ENCODE results near the gene SPHK2. TPM values are rescaled to one million over a fixed set of nuclear protein-coding genes. Genes with fewer than 3 reads are reported as not detected.
A peak's percentile ranks its signal among the peaks of the same experiment; 100 is the strongest.
"Not testable (repeated sequence)": the region's sequence is repeated elsewhere in the genome, so short reads cannot be mapped to it uniquely, and the experiment has no call there.

Gene SPHK2
- total RNA-seq, 1 donor from 2014 or later, result 6.9 TPM

DNA sequence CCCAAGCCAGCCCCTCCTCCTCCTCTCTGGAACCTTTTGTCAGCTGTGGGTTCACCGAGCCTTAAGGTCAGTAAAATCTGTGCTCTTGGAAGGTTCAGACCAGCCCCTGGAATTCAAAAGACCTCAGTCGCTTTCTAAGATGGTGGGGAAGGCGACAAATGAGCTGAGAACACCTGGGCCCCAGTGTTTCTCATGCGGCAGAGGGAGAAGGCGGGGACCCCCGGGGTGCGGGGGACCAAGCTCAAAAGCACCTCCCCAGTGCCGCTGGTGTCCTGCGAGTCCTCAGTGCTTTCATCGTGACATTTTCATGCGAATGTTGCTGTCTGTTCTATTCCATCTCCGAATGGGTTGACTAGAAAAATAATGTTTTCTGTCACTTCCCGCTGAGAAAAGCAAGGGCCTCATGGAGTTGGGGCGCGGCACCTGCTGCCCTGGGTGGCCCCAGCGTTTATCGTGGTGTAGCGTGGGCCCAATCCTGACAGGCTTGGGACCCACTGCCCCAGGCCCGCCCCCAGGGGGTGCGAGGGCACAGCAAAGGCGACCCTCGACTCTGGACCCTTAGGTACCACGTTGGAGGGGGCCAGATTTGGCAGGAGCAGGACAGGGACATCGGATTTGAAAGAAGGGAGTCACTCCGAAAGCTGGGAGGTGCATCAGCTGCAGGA is 54.3 kb downstream of the SPHK2 start:
- FAIRE-seq (no peak), DNase-seq (ENCODE audit: low spot score in 2 of 2) (peak in 1 of 2 donors; percentile 24)

DNA sequence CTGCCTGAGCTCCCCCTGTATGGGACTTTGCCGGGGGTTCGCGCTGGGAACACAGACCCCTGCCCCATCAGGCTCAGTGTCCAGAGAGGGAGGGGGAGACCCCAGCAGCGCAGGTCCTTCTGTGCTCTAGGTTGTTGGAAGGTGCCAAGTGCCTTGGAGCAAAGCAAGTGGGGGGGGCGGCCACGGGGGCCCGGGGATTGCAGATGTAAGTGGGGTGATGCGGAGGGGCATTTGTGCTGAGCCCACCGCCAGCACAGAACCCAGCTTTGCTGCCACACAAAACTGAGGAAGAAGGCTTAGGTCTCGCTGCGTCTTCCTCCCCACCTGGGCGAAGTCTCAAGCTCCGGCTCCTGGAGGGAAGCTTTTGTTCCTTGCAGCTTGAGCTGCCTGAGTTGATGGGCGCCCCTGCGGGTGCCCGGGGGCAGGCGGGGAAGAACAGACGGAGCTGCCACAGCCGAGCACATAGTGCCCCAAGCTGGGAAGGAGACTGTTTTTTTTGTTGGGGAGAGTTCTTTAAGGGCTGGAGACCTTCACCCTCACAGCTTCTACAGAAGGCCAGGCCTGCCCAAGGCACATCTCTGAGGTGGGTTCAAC is 55.0 kb downstream of the SPHK2 start:
- FAIRE-seq, result no peak
- DNase-seq (ENCODE audit: low spot score in 2 of 2), result peak in 1 of 2 donors; percentile 34

DNA sequence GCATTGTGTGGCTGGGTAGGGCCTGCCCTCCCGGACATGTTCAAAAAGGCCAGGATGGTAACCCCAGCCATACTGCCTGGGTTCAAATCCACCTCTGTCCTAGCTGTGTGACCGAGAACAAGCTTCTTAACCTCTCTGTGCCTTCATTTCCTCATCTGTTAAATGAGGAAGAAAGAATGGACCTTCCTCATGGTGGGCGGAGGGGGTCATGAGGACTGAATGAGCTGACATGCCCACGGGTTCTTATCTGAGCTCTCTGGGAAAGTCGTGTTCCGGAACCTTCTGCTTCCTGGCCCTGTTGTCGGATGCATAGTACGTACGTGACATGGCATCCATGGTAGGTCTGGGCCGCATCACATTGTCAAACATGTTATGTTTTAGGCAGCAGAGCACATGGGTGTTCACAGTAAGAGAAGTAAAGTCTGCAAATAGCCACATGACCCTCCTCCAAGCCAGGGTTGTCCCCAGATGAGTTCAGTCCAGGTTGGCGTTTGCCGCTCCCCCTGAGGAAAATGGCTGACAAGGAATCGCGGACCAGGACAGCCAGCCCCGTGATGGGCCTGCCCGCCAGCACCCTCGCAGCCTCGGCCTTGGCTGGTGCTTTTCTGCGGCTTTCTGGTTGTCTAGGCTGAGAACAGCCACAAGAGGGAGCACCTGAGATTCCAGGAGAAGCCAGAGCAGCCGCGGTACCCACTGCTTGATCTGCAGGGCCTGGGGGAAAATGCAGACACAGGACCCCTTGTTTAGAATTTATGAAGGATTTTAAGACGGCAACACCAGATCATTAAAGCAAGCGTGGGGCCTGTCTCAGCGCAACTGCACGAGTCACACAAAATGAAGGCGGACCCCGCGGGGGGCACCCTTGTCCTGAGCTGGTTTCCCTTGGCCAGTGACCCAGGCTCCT is 55.9 kb downstream of the SPHK2 start:
- peak; percentile 91 to 98 for DNase-seq (ENCODE audit: low spot score in 2 of 2)
- no peak for FAIRE-seq

DNA sequence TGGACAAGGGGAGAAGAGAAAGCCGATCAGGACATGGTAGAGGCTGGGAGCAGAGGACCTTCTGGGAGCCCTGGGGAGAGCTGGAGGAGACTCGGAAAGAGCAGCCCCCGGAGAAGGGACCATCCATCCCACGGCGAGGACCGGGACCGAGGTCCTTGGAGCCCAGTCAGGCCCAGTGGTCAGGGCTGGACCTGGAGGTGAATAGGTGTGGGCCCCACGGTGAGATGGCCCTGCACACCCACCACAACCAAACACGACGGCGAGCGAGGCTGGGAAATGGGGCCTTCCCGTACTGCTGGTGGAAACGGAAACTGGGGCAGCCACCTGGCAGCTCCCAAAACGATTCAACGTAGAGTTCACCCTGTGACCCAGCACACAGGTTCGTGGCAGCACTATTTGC is 57.2 kb downstream of the SPHK2 start:
- FAIRE-seq (no peak), DNase-seq (ENCODE audit: low spot score in 2 of 2) (no peak)

DNA sequence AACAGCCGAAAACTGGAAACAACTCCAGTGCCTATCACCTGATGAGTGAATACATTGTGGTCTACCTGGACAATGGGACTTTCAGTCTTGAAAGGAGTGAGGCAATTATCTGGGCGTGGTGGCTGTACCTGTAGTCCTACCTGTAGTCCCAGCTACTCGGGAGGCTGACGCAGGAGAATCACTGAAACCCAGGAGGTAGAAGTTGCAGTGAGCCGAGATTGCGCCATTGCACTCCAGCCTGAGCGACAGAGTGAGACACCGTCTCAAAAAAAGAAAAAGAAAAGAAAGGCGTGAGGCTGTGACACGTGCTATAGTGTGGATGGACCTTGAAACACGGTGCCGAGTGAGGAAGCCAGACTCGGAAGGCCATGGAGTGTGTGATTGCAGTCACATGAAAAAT is 57.6 kb downstream of the SPHK2 start:
- FAIRE-seq (no peak), DNase-seq (ENCODE audit: low spot score in 2 of 2) (no peak)

DNA sequence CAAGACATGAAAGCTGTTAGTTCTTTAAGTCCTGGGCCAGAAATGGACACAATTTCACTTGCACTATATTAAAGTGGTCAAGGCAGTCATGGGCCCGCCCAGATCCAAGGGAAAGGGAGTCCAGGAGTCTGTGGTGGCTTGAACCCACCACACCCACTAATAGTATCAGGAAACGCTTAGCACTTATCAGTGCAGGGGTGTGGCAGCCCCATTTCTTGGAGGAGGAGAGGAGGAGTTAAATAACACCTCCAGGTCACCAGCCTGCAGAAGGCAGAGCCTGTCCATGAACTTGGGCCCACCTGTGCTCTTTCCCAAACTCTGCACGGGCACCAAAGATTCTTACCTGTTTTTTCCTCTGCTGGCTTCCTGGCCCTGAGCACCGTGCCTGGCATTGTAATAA is 58.9 kb downstream of the SPHK2 start:
- no peak for FAIRE-seq
- no peak for DNase-seq (ENCODE audit: low spot score in 2 of 2)

DNA sequence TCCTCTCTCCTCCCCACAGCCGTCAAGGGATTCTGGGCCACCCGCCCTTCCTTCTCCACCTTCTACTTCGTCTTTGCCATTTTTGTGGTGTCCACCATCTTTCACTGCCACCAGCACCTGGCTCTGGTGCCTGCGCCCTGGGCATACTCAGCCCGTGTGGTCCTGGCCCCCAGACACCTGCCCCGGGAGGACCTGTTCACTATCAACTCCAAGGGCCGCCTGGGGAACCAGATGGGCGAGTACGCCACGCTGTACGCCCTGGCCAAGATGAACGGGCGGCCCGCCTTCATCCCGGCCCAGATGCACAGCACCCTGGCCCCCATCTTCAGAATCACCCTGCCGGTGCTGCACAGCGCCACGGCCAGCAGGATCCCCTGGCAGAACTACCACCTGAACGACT is 60.7 kb downstream of the SPHK2 start:
- FAIRE-seq; DNase-seq (ENCODE audit: low spot score in 2 of 2): not testable (repeated sequence)

Other genes starting within 250 kb of the SPHK2 start
- 21.6 TPM for gene KDELR1, start 228.0 kb upstream of the SPHK2 start, total RNA-seq
- 2.9 TPM for gene GRIN2D, start 225.8 kb upstream of the SPHK2 start, total RNA-seq
- 6.9 TPM for gene GRWD1, start 173.5 kb upstream of the SPHK2 start, total RNA-seq
- gene KCNJ14, start 163.9 kb upstream of the SPHK2 start, total RNA-seq, result 0.82 TPM
- gene CYTH2, start 150.1 kb upstream of the SPHK2 start, total RNA-seq, result 78.3 TPM
- gene LMTK3, start 107.7 kb upstream of the SPHK2 start, total RNA-seq, result 10.6 TPM
- 0.82 TPM for gene SULT2B1, start 67.3 kb upstream of the SPHK2 start, total RNA-seq
- not detected for gene SPACA4, start 12.8 kb upstream of the SPHK2 start, total RNA-seq
- gene FAM83E, start 4.4 kb upstream of the SPHK2 start, total RNA-seq, result 0.41 TPM
- 1,742 TPM for gene RPL18, start 328 bp upstream of the SPHK2 start, total RNA-seq
- gene DBP, start 17.9 kb downstream of the SPHK2 start, total RNA-seq, result 4.9 TPM
- gene CA11, start 26.7 kb downstream of the SPHK2 start, total RNA-seq, result 12.6 TPM
- not detected for gene NTN5, start 53.5 kb downstream of the SPHK2 start, total RNA-seq
- gene FUT2, start 76.5 kb downstream of the SPHK2 start, total RNA-seq, result under 0.01 TPM
- gene MAMSTR, start 100.2 kb downstream of the SPHK2 start, total RNA-seq, result 0.41 TPM
- gene RASIP1, start 121.1 kb downstream of the SPHK2 start, total RNA-seq, result 2.9 TPM
- gene IZUMO1, start 127.4 kb downstream of the SPHK2 start, total RNA-seq, result not detected
- 0.82 TPM for gene FUT1, start 133.1 kb downstream of the SPHK2 start, total RNA-seq
- not detected for gene FGF21, start 136.0 kb downstream of the SPHK2 start, total RNA-seq
- 11.4 TPM for gene BCAT2, start 191.5 kb downstream of the SPHK2 start, total RNA-seq
- 1.2 TPM for gene HSD17B14, start 217.0 kb downstream of the SPHK2 start, total RNA-seq
- gene PLEKHA4, start 249.1 kb downstream of the SPHK2 start, total RNA-seq, result 1.6 TPM

Measured in frontal cortex (tissue), 4 donors.